GM12878 (cell line): Measurements from ENCODE around the gene PROSER3. TPM values are rescaled to one million over a fixed set of nuclear protein-coding genes. Genes with fewer than 3 reads are reported as not detected.
A peak's percentile ranks its signal among the peaks of the same experiment; 100 is the strongest.

ENCODE experiments used
- ATAC-seq: fragments of 200-7000 bp; cut with Tn5 transposase; 3 replicates; pipeline ENCODE4 v1.9.1; 2020; ENCODE audit warnings: mild to moderate bottlenecking, moderate library complexity
- BruUV-seq: library from RNA; stranded (reverse); fragments of 400-500 nt; replicated peaks from 2 replicates; lab custom pipeline; 2021; lab: Mats Ljungman, UMichigan
- CTCF ChIA-PET: fragments of 300-600 bp; sonication (Branson Sonifier 250); formaldehyde crosslinking; extraction: SDS; loops from one replicate; lab custom pipeline; 2021; ENCODE audit warnings: inconsistent platforms; lab: Yijun Ruan, JAX
- POLR2A ChIA-PET: fragments of 350-600 bp; formaldehyde crosslinking; extraction: SDS; loops from one replicate; lab custom pipeline; 2021; ENCODE audit warnings: inconsistent platforms; lab: Charles Lee
- RAD21 ChIA-PET: fragments of 300-600 bp; sonication (Branson Sonifier 250); formaldehyde crosslinking; loops from one replicate; lab custom pipeline; 2023; ENCODE audit warnings: antibody characterized with exemption; ENCODE audit not compliant: unreplicated experiment; lab: Charles Lee
- SMC1A ChIA-PET: fragments of 300-600 bp; sonication (Branson Sonifier 250); formaldehyde crosslinking; loops from one replicate; lab custom pipeline; 2023; ENCODE audit not compliant: unreplicated experiment, uncharacterized antibody; lab: Charles Lee
- DNase-seq: peaks from one replicate; pipeline ENCODE4 v3.0.0-alpha.2; 2011; ENCODE audit warnings: low read depth, low spot score
- FAIRE-seq: peaks from 3 replicates; lab custom pipeline; 2011; peaks lifted over from hg19 to GRCh38; lab: Jason Lieb, UNC
- H2AFZ ChIP-seq: 2 replicates; pipeline ENCODE4 v1.6.0; 2011; ENCODE audit warnings: low read depth, low read length, control low read depth; ENCODE audit not compliant: control insufficient read depth
- H3K27ac ChIP-seq: 2 replicates; pipeline ENCODE4 v1.5.1; 2011; ENCODE audit warnings: control low read depth; ENCODE audit not compliant: control insufficient read depth, insufficient read depth
- H3K27me3 ChIP-seq, 2 experiments: replicated peaks in 1 of 2; 2 replicates each; pipeline versions ENCODE4 v1.6.0 to v1.6.1; 2011; ENCODE audit warnings: low read length in 1 of 2; ENCODE audit not compliant: control insufficient read depth in 2 of 2, insufficient read depth in 2 of 2
- H3K36me3 ChIP-seq, 2 experiments: 2 replicates each; pipeline ENCODE4 v1.5.1; 2011; ENCODE audit warnings: low read length in 1 of 2; ENCODE audit not compliant: control insufficient read depth in 2 of 2, insufficient read depth in 2 of 2
- H3K4me1 ChIP-seq: 2 replicates; pipeline ENCODE4 v1.6.1; 2011; ENCODE audit warnings: mild to moderate bottlenecking, low read length, moderate library complexity, mixed read lengths; ENCODE audit not compliant: control insufficient read depth, insufficient read depth
- H3K4me2 ChIP-seq: 2 replicates; pipeline ENCODE4 v1.6.0; 2011; ENCODE audit warnings: control low read depth; ENCODE audit not compliant: control insufficient read depth, insufficient read depth
- H3K4me3 ChIP-seq: fragments of 200-600 bp; sonication (generic); 2 replicates; pipeline ENCODE4 v1.5.1; 2016
- H3K79me2 ChIP-seq: 2 replicates; pipeline ENCODE4 v1.6.0; 2011; ENCODE audit warnings: low read length; ENCODE audit not compliant: control insufficient read depth, insufficient read depth
- H3K9ac ChIP-seq: 2 replicates; pipeline ENCODE4 v1.8.0; 2011; ENCODE audit warnings: low read length, control low read depth, mixed read lengths; ENCODE audit not compliant: control insufficient read depth, insufficient read depth
- H3K9me3 ChIP-seq: replicated peaks from 3 replicates; pipeline ENCODE4 v1.5.1; 2011; ENCODE audit warnings: mild to moderate bottlenecking, low read length; ENCODE audit not compliant: control insufficient read depth, insufficient read depth
- H4K20me1 ChIP-seq: 2 replicates; pipeline ENCODE4 v1.6.0; 2011; ENCODE audit not compliant: control insufficient read depth, insufficient read depth
- BMI1 ChIP-seq: fragments of 450-650 bp; IDR thresholded peaks from 2 replicates; pipeline ENCODE4 v1.6.1; 2016; ENCODE audit warnings: mild to moderate bottlenecking, moderate library complexity, borderline replicate concordance
- CREB1 ChIP-seq: IDR thresholded peaks from 2 replicates; pipeline ENCODE4 v1.6.1; 2012; ENCODE audit warnings: low read depth, mild to moderate bottlenecking, inconsistent platforms
- CTCF ChIP-seq, 3 experiments: IDR thresholded peaks in 2 of 3; conservative IDR thresholded peaks in 1 of 3; 2 replicates each; pipeline ENCODE4 v1.5.1; 2011; ENCODE audit warnings: low read depth in 3 of 3, low read length in 3 of 3, mild to moderate bottlenecking in 3 of 3, control low read depth in 2 of 3, moderate library complexity in 2 of 3, inconsistent platforms in 1 of 3, mixed read lengths in 1 of 3; ENCODE audit not compliant: control insufficient read depth in 2 of 3, insufficient read depth in 1 of 3; ENCODE audit errors: extremely low read depth in 1 of 3
- HCFC1 ChIP-seq: fragments of 150-350 bp; IDR thresholded peaks from 2 replicates; pipeline ENCODE4 v1.6.1; 2014; ENCODE audit warnings: low read length
- KLF5 ChIP-seq: fragments of 450-650 bp; IDR thresholded peaks from 2 replicates; pipeline ENCODE4 v1.6.1; 2014; ENCODE audit warnings: mild to moderate bottlenecking; ENCODE audit not compliant: partially characterized antibody
- MLLT1 ChIP-seq: fragments of 450-650 bp; IDR thresholded peaks from 2 replicates; pipeline ENCODE4 v1.6.1; 2016; ENCODE audit warnings: mild to moderate bottlenecking
- PAX5 ChIP-seq: IDR thresholded peaks from 2 replicates; pipeline ENCODE4 v1.6.1; 2011; ENCODE audit warnings: low read depth, low read length, borderline replicate concordance
- PBX3 ChIP-seq: IDR thresholded peaks from 2 replicates; pipeline ENCODE4 v1.6.1; 2011; ENCODE audit warnings: mild to moderate bottlenecking, low read depth, low read length, moderate library complexity; ENCODE audit not compliant: insufficient replicate concordance
- POLR2A ChIP-seq: IDR thresholded peaks from 2 replicates; pipeline ENCODE4 v1.6.1; 2011; ENCODE audit warnings: low read depth, mild to moderate bottlenecking, low read length
- POLR2AphosphoS5 ChIP-seq: IDR thresholded peaks from 2 replicates; pipeline ENCODE4 v1.6.1; 2011; ENCODE audit warnings: mild to moderate bottlenecking, low read length, inconsistent platforms
- SRF ChIP-seq, 2 experiments: IDR thresholded peaks; 2 replicates each; pipeline ENCODE4 v1.6.1; 2011; ENCODE audit warnings: low read depth in 2 of 2, low read length in 2 of 2, mild to moderate bottlenecking in 1 of 2, moderate library complexity in 1 of 2
- ZNF217 ChIP-seq: fragments of 450-650 bp; IDR thresholded peaks from 2 replicates; pipeline ENCODE4 v1.6.1; 2017; ENCODE audit warnings: antibody characterized with exemption, mild to moderate bottlenecking
- ZNF687 ChIP-seq: fragments of 450-650 bp; IDR thresholded peaks from 2 replicates; pipeline ENCODE4 v1.6.1; 2017; ENCODE audit warnings: mild to moderate bottlenecking, moderate library complexity
- WGBS: methylation state at CpG from one replicate; pipeline ENCODE4 v1.1.6; 2016; ENCODE audit warnings: low lambda C conversion rate; ENCODE audit not compliant: insufficient replicate concordance, insufficient coverage; ENCODE audit errors: missing lambda C conversion rate; 5-methylcytosine and 5-hydroxymethylcytosine counted together
- in situ Hi-C: fragments of 300-500 bp; cut with MboI; formaldehyde crosslinking; loops from 9 replicates; pipeline ENCODE4 v1.14.3; 2018; ENCODE audit warnings: mixed read lengths
- intact Hi-C: fragments of 100-400 bp; cut with micrococcal nuclease; formaldehyde crosslinking; loops from one replicate; pipeline ENCODE4 v1.14.2; 2022; ENCODE audit not compliant: unreplicated experiment
- polyA plus RNA-seq, 11 experiments: library from polyadenylated mRNA; depleted of rRNA in 4 of 11; unstranded in 6 of 11; stranded (reverse) in 5 of 11; fragments of >200 nt; fragmentation: Nextera tagmentation in 4 of 11; fragmentation: Illumina TruSeq in 1 of 11; extraction: Ambion mirVana in 4 of 11; extraction: Trizol in 1 of 11; gene quantifications; 1 replicate in 1 of 11; 2 replicates in 10 of 11; pipeline versions ENCODE4 v1.2.1 to v1.2.3, GENCODE V29; 2011 to 2016; ENCODE audit warnings: inconsistent platforms in 2 of 11, missing spikeins in 2 of 11, low read depth in 1 of 11
- total RNA-seq, 4 experiments: library from RNA; depleted of rRNA in 3 of 4; stranded (reverse); fragments of >200 nt in 3 of 4; fragmentation: Illumina TruSeq in 1 of 4; extraction: Trizol in 1 of 4; gene quantifications; 2 replicates each; pipeline versions ENCODE4 v1.2.1 to v1.2.3, GENCODE V29; 2013 to 2021

PROSER3 gene
- total and polyA plus RNA-seq, 10 of the 15 experiments (the other 5 are each of a cell fraction or from before 2014, with no cell fraction given), result 0.85 to 25.1 (median 9.6) TPM

GRCh38 chr19:35744430-35745327 lies 13.3 kb upstream of the PROSER3 start:
- FAIRE-seq, result peak; percentile 89
- POLR2A ChIA-PET, result interaction anchor here (0.6 to 7.1 kb wide), 12 partner anchors 7 to 312 kb away, joined by 3 to 91 read pairs (median 6); partner anchors contain the start of genes HSPB6 and PROSER3
- in situ Hi-C loops, result no loop called here
- no peak for TF ChIP-seq KLF5
- TF ChIP-seq HCFC1, result no peak
- peak; percentile 79 for TF ChIP-seq POLR2A
- peak; percentile 81 for TF ChIP-seq POLR2AphosphoS5
- TF ChIP-seq BMI1, result no peak
- peak; percentile 13 to 38 (median 24); a peak in 3 of 6 replicates for TF ChIP-seq CTCF (IDR thresholded peaks at IDR 0.05 in 2 of 3, conservative IDR thresholded peaks at IDR 0.05 in 1 of 3; ENCODE audit: control insufficient read depth in 2 of 3, extremely low read depth in 1 of 3, insufficient read depth in 1 of 3, low read depth in 3 of 3, low read length in 3 of 3)
- TF ChIP-seq ZNF217, result no peak
- no peak; the same call in 1 of the 2 replicates for TF ChIP-seq CREB1
- peak; percentile 46 for TF ChIP-seq PBX3
- TF ChIP-seq MLLT1, result peak; percentile 47; the same call in 1 of the 2 replicates
- no peak for TF ChIP-seq ZNF687
- TF ChIP-seq SRF (IDR thresholded peaks at IDR 0.05; ENCODE audit: low read depth in 2 of 2, low read length in 2 of 2), result no peak
- TF ChIP-seq PAX5, result peak; percentile 56; the same call in 1 of the 2 replicates

More at GRCh38 chr19:35744430-35745327, 13.3 kb upstream of the PROSER3 start:
- intact Hi-C loops, result loop anchor here (1.0 to 2.0 kb wide), 2 partner anchors 14 to 27 kb away; partner anchors contain the start of gene PROSER3
- Histone ChIP-seq H3K4me1 (peaks cover 35% of the 10 kb centered on the region), H3K36me3 (peaks cover under 1 to 4% of the 10 kb centered on the region in 2 experiments; a peak in 1 of 4 replicates), H3K9ac (peak overlapping the region; percentile 77), H3K79me2 (peaks cover 32% of the 10 kb centered on the region), H3K4me3 (peak overlapping the region; percentile 85), H2AFZ (peak overlapping the region; percentile 58), H3K27ac (peak overlapping the region; percentile 80), H4K20me1 (no peaks in the 10 kb centered on the region), H3K27me3 (no peaks in the 10 kb centered on the region), H3K4me2 (peak overlapping the region; percentile 90), H3K9me3 (no peaks in the 10 kb centered on the region)
- SMC1A ChIA-PET, result interaction anchor here (1.0 to 2.0 kb wide), 3 partner anchors 26 to 49 kb away, joined by 3 to 14 read pairs (median 8); no protein-coding TSS in a partner anchor
- ATAC-seq (peak; percentile 58), DNase-seq (peak; percentile 62)
- 2% methylated on average over 41 of the region's 41 CpGs for WGBS
- CTCF ChIA-PET, result interaction anchor here (0.6 to 4.3 kb wide), 7 partner anchors 30 to 316 kb away, joined by 3 to 18 read pairs (median 7); no protein-coding TSS in a partner anchor
- no TSS peak for BruUV-seq
- RAD21 ChIA-PET, result interaction anchor here (0.7 to 2.3 kb wide), 7 partner anchors 13 to 187 kb away, joined by 3 to 10 read pairs (median 5); partner anchors contain the start of genes COX6B1 and HSPB6
